Measurements from ENCODE around the gene TAF4.

DNA sequence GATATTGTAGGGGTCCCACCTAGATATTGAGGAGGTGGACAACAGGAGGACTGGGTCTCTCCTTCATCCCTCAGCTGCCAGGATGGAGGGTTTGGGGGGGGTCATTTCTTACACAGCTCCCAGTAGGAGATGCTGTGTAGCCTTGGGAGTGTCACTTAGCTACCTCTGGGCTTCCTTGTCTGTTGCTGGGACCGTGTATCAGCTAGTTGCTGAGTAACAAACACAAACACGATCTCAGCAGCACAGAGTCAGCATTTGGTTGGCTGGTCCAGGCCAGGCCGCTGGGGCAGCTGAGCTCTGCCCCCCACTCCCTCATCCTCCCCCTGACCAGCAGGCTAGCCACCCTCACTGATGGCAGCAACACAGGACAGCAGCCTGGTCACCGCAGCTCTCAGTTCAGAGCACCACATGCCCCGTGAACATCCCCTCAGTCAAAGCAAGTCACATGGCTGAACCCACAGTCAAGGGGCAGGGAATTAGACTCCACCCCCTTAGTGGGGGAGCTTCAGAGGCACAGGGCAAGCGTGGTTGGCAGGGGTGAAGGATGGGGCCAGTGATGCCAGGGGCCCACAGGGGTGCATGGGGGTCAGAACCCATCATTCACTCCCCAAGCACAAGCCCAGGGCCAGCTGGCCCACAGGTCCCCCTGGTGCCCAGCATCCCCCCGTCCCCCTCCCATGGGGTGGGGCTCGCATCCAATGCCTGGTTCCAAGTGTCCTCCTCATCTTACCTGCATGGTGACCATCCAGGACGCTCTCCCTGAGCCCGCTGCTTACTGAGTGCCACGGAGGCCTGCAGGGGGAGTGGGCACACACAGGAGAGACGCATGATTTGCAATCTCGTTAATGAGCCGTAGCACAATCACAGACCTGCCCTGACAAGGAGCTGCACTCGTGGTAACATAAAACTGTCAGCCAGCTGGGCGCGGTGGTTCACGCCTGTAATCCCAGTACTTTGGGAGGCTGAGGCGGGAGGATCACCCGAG lies 112.4 kb downstream of the TAF4 start:
- TF ChIP-seq CTCF (IDR thresholded peaks at IDR 0.05; ENCODE audit: low read length) (no peak), EZH2phosphoT487 (IDR thresholded peaks at IDR 0.05; ENCODE audit: low read length) (no peak), EZH2 (optimal IDR thresholded peaks at IDR 0.05; ENCODE audit: low read depth, low read length) (no peak)
